GM19240 (cell line): ENCODE measurements around the gene PTPRC.

Source experiments
- DNase-seq: peaks from one replicate; pipeline ENCODE4 v3.0.0; 2011; ENCODE audit warnings: low spot score; ENCODE audit not compliant: insufficient read length

The PTPRC gene

GRCh38 chr1:198700016-198700392 lies 61.2 kb downstream of the PTPRC start:
- DNase-seq: no peak

GRCh38 chr1:198700396-198700795 lies 61.6 kb downstream of the PTPRC start:
- DNase-seq: no peak

- no peak for DNase-seq
Measured at GRCh38 chr1:198701250-198701649, 62.4 kb downstream of the PTPRC start.

GRCh38 chr1:198701766-198702539 lies 63.1 kb downstream of the PTPRC start:
- DNase-seq: no peak

GRCh38 chr1:198708761-198709525 lies 70.1 kb downstream of the PTPRC start:
- no peak for DNase-seq

GRCh38 chr1:198711837-198712236 lies 73.0 kb downstream of the PTPRC start:
- no peak for DNase-seq

- DNase-seq: no peak
Measured at GRCh38 chr1:198713081-198713480, 74.2 kb downstream of the PTPRC start.

- DNase-seq: no peak
Measured at GRCh38 chr1:198714271-198714670, 75.4 kb downstream of the PTPRC start.

- no peak for DNase-seq
Measured at GRCh38 chr1:198716051-198716450, 77.2 kb downstream of the PTPRC start.

GRCh38 chr1:198717510-198717909 lies 78.7 kb downstream of the PTPRC start:
- DNase-seq: no peak

- DNase-seq: no peak
Measured at GRCh38 chr1:198723127-198723526, 84.3 kb downstream of the PTPRC start.

GRCh38 chr1:198725090-198725489 lies 86.2 kb downstream of the PTPRC start:
- no peak for DNase-seq

GRCh38 chr1:198726455-198726854 lies 87.6 kb downstream of the PTPRC start:
- DNase-seq: no peak

GRCh38 chr1:198729195-198729863 lies 90.5 kb downstream of the PTPRC start:
- DNase-seq: no peak

GRCh38 chr1:198730952-198731351 lies 92.1 kb downstream of the PTPRC start:
- DNase-seq: no peak

GRCh38 chr1:198734323-198735008 lies 95.6 kb downstream of the PTPRC start:
- DNase-seq: no peak

- DNase-seq: no peak
Measured at GRCh38 chr1:198741744-198742143, 102.9 kb downstream of the PTPRC start.

- no peak for DNase-seq
Measured at GRCh38 chr1:198747127-198747526, 108.3 kb downstream of the PTPRC start.

- DNase-seq: no peak
Measured at GRCh38 chr1:198749279-198749678, 110.4 kb downstream of the PTPRC start.

GRCh38 chr1:198750081-198750480 lies 111.2 kb downstream of the PTPRC start:
- DNase-seq: no peak

- no peak for DNase-seq
Measured at GRCh38 chr1:198751741-198752140, 112.9 kb downstream of the PTPRC start.

- DNase-seq: no peak
Measured at GRCh38 chr1:198754670-198755069, 115.8 kb downstream of the PTPRC start.
